Suppressor macrophage (primary cell): ENCODE data around the gene CORO7.

Experiments
- DNase-seq, 4 experiments: peaks; one replicate each; pipeline ENCODE4 v3.0.0-alpha.2; 2020 to 2022

Gene CORO7

DNA sequence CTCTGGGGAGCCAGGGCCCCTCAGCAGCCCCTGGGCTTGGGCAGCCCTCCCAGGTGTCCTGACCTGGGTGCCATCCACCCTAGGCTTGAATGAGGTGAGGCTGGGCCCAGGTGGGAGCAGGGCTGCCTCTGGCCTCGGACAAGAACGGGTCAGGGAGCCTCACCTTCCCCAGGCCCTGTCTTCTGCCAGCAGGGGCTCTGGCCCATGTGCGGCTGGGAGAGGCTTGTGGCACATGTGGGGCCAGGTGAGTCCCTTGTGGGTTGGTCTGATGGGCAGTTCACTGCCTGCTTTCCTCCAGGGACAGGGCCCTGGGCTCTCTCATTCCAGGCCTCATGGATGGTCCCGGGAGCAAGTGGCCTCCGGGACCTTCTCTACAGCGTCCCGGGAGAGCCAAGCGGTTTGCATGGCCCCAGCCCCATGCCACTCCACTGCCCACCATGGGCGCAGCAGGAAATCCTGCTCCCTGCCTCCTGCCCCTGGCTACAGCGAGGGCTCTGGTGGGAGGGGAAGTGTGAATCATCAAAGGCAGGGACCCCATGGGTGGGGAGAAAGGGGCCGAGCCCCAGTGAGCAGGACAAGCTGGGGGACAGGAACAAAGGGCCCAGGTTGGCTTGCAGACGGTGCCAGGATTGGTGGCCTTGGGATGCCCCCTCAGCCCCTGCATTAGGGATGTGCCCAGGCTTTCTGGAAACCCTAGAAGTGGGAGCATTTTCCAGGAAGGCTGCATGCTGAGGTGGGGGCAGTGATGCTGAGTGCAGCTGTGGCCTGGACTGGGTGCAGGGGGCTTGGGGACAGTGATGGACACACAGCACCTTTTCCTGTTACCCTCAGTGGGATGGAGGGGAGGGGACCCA, 32.6 kb downstream of the CORO7 start:
- no peak for DNase-seq

DNA sequence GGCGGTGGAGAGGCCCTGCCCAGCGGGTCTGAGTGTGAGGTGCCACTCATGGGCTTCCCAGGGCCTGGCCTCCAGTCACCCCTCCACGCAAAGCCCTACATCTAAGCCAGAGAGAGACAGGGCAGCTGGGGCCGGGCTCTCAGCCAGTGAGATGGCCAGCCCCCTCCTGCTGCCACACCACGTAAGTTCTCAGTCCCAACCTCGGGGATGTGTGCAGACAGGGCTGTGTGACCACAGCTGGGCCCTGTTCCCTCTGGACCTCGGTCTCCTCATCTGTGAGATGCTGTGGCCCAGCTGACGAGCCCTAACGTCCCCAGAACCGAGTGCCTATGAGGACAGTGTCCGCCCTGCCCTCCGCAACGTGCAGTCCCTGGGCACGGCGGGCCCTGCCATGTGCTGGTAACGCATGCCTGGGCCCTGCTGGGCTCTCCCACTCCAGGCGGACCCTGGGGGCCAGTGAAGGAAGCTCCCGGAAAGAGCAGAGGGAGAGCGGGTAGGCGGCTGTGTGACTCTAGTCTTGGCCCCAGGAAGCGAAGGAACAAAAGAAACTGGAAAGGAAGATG, 33.5 kb downstream of the CORO7 start:
- DNase-seq, result no peak

DNA sequence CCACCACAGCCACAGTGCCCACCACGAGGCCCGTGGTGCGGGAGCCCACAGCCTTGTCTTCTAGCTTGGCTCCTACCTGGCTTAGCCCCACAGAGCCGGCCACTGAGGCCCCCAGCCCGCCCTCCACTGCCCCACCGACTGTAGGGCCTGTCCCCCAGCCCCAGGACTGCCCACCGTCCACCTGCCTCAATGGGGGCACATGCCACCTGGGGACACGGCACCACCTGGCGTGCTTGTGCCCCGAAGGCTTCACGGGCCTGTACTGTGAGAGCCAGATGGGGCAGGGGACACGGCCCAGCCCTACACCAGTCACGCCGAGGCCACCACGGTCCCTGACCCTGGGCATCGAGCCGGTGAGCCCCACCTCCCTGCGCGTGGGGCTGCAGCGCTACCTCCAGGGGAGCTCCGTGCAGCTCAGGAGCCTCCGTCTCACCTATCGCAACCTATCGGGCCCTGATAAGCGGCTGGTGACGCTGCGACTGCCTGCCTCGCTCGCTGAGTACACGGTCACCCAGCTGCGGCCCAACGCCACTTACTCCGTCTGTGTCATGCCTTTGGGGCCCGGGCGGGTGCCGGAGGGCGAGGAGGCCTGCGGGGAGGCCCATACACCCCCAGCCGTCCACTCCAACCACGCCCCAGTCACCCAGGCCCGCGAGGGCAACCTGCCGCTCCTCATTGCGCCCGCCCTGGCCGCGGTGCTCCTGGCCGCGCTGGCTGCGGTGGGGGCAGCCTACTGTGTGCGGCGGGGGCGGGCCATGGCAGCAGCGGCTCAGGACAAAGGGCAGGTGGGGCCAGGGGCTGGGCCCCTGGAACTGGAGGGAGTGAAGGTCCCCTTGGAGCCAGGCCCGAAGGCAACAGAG, 34.2 kb downstream of the CORO7 start:
- no peak for DNase-seq

DNA sequence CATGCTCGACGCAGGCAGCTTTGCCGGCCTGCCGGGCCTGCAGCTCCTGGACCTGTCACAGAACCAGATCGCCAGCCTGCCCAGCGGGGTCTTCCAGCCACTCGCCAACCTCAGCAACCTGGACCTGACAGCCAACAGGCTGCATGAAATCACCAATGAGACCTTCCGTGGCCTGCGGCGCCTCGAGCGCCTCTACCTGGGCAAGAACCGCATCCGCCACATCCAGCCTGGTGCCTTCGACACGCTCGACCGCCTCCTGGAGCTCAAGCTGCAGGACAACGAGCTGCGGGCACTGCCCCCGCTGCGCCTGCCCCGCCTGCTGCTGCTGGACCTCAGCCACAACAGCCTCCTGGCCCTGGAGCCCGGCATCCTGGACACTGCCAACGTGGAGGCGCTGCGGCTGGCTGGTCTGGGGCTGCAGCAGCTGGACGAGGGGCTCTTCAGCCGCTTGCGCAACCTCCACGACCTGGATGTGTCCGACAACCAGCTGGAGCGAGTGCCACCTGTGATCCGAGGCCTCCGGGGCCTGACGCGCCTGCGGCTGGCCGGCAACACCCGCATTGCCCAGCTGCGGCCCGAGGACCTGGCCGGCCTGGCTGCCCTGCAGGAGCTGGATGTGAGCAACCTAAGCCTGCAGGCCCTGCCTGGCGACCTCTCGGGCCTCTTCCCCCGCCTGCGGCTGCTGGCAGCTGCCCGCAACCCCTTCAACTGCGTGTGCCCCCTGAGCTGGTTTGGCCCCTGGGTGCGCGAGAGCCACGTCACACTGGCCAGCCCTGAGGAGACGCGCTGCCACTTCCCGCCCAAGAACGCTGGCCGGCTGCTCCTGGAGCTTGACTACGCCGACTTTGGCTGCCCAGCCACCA, 35.1 kb downstream of the CORO7 start:
- DNase-seq, result no peak

DNA sequence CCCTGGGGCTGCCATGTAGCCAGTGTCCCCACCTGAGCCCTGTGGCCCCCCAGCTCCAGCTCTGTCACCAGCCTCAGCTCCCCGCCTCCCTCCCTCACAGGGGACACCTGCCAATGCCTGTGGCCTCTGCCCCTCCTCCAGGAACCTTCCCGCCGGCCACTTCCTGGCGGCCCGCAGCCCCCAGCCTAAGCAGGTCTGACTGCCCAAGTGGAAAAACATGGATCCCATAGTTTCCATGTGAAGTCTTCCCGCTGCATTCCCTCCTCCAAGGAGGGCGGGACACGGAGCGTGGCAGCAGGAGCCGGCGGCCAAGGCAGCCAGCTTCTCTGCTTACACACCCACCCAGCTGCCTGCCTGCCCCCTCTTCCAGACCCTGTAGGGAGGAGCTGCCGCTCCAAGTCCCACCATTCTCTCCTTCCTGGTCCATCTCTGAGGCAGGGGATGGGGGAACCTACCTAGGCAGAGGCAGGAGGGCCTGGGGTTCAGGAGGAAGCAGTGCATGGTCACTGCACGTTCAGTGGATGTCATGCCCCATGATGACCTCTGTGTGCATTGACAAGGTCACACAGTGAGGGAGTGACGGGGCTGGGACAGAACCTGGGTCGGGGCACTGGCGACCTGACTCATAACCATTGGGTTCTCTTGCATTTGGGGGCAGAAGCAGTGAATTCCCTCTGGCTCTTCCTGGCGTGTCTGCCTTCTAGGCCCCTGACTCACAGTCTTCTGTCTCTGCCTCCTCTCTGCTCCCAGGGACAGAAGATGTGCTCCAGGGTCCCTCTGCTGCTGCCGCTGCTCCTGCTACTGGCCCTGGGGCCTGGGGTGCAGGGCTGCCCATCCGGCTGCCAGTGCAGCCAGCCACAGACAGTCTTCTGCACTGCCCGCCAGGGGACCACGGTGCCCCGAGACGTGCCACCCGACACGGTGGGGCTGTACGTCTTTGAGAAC, 36.0 kb downstream of the CORO7 start:
- no peak for DNase-seq

DNA sequence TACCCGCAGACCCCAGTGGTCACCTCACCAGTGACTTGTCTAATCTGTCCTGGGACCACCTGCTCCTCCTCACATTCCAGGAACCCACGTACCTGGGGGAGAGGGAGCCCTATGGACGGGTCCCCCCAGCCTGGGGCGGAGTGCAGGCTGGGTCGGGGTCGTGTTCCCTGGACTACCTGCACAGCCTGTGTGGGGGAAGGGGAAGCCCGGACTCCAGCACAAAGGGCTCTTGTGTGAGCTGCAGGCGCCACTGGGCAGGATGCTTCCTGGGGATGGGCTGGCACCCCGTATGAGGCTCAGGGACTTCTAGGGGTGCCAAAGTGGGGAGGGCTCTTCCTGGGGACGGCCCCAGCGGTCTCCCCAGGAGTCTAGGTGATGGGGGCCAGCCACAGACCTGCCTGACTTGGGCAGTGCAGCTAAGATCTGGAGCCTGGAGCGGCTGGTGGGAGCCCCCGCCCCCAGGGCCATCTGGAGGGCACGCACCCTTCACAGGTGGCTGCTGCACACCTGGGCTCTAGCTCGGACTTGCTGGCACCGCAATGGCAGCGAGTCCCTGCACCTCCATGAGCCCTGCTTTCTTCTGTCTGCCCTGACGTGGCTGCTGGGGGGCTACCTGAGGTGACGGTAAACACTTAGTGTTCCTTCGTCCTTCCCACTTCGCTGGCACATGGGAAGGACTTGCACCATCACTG, 37.3 kb downstream of the CORO7 start:
- DNase-seq, result no peak

DNA sequence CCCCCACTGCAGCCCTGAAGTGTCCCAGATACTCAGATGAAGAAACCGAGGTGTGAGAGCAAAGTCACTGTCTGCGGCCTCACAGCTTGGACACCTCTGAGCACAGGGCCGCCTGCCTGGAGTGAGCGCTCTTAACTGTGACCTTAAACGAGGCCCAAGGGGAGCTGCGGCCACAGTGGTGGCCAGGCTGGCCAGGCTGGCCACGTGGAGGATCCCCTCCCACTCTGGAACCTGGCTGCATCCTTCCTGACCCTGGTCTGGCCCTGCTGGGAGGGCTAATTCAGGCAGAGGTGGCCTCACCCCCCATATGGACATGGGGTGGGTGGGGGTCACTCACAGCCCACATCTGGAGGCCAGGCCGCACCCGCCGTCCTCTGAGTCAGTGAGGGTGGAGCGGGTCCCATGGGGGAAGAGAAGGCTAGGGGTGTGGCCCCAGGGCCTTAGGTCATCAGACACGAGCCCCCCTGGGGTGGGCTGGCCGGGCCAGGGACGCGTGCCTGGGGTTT, 38.2 kb downstream of the CORO7 start:
- no peak for DNase-seq

DNA sequence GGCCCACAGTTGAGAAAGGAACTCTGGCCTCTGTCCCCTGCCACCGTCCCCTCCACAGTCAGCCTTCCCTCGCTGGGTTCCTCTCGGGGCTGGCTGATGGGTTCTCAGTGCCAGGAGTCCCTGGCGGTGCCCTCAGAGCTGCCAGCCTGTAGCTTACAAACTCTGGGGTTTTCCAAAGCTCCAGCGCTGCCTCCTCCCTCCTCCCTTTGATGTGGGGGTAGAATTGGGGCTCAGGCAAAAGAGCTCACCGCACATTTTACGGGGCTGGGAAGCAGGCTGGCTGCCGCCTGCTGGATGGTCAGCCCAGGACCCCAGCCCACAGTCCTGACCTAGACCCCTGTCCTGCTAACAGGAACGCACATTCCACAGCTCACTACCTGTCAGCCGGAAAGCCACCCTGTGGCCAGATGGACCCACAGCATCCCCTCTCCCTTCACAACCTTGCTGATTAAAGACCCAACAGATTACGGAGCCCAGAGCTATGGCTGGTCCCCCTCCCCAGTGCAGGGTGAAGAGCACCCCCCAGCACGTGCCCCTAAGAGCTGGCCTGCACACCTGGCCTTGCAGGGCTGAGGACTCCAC, 38.7 kb downstream of the CORO7 start:
- DNase-seq, result no peak

DNA sequence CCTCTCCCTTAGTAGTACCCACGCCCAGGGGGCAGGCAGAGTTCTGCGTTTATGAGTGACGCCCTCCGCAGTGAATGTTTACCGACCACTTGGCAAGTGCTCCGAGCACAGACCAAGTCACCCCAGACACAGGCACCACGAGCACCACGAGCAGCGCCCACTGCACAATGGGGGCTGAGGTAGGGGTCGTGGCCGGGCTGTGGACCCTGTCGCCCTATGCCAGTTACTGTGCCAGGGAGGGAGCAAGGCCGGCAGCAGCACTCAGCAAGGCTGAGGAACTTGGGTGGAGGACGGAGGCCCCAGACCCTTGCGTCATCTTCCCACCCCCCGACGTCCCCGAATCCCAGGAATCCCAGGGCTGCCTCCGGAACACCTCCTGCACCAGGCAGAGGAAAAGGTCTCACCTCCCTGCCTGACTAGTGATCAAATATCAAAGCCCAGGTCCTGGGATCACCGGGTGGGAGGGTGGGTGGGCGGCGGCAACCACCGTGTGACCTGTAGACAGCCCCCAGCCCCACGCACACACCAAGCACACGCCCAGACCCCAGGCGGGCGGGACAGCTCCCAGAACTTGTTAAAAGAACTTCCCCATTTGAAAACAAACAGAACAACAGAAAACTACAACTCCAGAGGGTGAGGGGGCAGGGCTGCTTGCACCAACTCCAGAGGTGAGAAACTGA, 39.4 kb downstream of the CORO7 start:
- no peak for DNase-seq

DNA sequence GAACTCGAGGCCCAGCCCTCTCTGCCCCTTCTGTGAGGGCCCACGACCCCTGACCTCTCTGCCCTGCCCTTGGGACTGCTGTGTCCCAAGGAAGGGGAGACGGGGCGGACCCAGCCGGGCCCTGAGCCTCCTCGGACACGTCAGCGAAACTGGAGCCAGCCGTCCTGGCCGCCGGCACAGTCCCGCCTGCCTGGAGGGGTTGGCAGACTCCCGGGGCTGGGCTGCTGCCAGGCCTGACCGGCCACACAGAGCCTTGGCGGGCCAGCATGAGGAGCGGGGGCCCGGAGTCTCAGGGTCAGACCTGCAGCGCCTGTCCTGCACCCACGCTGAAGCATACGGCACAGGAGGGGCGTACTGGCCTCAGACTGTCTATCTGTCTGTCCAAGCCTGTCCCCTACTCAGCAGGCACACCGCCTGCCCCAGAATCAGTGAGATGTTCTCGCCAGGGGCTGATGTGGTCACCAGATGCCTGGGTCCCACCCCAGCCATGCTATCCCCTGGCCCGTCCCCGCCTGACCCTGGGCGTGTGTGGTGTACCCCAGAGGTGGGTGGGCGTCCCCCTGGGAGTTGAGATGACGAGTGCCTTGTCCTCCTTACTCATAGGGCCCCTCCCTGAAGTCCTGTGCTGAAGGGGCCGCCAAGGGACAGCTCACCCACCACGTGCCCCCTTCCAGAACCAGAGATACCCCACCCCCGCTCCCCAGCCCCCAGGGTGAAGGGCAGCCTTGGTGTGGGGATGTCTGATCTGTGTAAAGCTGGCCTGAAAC, 40.1 kb downstream of the CORO7 start:
- DNase-seq, result no peak

DNA sequence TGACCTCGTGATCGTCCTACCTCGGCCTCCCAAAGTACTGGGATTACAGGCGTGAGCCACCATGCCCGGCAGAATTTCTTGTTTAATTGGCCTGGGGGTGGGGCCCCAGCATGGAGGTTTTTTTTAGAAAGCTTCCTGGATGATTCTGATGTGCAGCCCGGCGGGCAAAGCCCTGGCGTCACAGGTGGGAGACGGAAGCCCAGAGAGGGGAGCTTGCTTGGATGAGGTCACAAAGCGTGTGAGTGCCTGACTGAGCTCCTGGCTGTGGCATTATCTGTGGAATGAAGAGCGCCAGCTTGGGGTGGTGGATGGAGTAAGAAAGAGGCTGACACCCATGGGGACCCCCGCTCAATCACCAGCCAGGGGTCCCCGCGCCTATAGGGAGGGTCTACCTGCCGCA, 40.7 kb downstream of the CORO7 start:
- no peak for DNase-seq

DNA sequence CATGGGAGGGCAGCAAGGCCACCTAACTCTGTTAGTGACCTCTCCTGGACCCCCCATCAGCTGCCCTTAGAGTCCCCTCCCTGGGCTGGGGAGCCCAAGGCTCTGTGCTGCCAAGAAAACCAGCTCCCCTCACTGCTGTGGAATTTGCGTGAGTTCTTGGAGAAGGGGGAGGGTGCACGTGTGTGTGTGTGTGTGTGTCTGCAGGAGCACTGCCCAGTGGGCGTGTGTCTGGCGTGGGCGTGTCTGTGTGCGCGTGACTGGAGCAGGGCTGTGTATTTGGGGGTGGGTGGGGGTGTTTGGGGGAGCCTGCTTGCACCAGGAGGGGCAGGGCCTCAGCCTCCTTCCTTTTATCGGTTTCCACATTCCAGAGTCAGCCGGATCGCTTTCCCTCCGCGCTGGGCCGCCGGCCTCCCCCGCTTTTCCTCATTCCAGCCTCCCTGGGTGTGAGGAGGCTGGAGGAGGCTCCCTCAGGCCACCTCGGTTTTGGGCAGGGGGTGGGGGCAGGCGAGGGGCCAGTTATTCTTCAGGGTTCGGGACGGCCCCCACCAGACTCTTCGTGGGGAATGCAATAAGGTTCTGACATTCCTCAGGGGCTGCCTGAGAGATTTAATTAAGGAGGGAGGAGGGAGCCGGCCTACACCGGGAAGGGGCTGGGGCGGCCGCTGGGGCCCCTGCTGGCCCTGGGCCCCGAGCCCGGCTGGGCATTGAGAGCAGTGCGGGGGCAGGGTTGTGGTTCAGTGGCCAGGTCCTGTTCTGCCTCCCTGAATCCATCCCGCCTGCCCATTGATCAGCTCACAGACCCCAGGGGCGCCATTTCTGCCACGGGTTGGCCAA, 42.3 kb downstream of the CORO7 start:
- peak in 1 of 4 experiments; percentile 12 for DNase-seq

DNA sequence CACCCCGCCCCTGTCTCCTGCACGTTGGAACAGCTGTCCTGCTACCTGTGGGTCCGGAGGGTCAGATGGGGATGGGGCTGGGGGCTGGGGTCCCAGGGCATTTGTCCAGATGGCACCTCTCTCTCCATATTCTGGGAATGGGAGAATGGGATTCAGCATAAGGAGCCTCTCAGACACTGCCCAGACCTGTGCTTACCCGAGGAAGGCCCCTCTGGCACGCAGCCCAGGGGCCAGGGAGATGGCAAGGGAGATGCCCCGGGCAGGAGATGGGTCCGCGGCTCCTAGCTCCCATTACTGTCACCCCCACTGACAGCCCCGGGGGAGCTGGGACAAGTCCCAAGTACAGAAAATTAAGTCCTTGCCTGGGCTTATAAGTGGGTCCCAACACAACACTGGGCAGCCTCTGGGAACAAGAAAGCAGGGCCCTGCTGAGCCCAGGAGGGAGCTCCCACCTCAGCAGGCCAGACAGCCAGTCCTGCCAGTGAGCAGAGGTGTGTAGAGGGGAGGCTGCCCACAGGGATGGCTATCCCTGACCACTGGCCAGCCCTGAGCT, 43.0 kb downstream of the CORO7 start:
- no peak for DNase-seq

DNA sequence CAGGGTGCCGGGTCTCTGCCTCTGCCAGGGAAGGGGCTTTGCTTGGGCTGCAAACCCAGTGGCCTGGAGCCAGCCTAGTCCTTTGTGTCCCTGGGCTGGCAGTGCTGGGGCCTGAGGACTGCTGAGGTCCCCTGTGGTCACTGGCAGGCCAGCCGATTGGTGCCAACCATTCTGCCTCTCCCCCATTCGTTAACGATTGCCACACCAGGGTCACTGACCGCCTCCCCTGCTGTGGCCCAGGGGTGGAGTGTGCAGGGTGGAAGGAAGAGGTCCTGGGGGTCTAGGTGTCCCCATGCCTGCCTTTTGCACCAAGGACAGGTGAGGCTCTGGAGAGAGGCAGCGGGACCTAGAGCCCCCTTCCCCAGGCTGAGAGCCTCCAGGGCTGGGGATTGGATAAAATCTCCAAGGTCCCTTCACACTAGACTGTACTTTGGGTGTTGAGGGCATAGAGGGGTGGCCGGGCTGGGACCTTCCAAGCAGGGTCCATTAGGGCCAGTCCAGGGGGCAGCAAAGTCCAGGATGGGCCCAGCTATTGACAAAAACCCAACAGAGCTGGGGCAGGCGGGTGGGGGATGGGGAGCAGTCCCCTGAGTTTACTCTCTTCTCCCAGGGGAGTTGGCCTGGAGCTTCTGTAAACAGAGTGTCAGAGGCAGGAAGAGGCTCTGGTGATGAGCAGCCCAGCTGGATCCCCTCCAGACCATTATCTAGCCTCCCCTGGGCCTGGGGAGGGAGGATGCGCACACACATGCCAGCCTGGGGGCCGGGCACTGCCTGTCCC, 43.6 kb downstream of the CORO7 start:
- DNase-seq, result no peak

DNA sequence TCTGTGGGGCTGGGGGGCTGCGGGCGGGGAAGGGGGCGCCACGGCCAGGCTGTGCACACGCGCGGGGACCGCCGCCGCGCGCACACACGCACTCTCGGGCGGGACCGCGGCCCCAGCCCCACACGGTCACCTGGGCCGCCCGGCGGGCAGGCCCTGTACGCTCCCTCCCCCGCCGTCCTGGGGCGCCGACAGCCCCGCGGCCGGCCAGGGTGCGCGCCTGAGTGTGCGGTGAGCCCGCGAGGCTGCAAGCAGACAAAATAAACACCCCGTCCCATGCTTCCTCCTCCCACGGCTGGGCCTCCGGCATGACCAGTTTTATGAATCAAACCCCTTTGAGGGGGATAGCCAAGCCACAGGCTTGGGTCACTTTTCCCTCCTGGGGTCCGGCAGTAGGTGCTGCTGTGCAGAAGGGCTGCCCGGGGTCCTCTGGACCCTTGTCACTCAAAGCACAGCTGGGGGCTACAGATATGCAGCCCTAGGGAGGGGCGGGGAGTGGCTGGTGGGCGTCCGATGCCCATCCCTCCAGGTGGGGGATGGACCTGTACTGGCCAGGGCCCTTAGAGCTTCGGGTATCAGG, 44.3 kb downstream of the CORO7 start:
- DNase-seq, result peak; percentile 21 to 63 (median 42)

DNA sequence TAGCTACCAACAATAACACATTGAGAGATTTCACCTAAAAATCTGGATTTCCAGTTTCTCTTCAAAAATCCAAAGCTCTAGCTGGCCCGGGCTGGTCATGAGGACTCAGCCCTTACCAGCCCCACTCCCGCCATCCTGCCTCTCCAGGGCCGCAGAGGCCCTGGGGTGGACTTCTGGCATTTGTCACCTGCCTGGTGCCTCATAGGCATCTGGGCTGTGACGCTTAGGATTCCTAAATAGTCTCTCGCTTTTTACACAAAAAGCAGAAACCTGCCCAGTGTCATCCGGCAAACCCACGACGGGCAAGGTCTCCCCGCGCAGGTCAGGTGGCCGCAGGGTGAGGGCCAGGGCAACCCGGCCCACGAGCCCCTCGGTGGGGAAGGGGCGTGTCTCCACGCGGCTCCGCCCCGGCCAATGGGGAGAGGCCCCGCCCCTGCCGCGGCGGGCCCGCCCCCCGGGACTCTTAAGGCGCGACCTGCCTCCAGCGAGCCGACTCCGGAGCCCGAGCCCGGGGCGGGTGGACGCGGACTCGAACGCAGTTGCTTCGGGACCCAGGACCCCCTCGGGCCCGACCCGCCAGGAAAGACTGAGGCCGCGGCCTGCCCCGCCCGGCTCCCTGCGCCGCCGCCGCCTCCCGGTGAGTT, 44.9 kb downstream of the CORO7 start, which contains the start of gene VASN:
TSS of gene VASN (plus strand) at position 492 of the 644 bp plus-strand sequence. CDS start 9,030 bp downstream, outside the sequence.
- peak; percentile 57 to 82 (median 64) for DNase-seq
